ENCODE measurements around the gene UNC5CL. TPM values are rescaled to one million over a fixed set of nuclear protein-coding genes. Genes with fewer than 3 reads are reported as not detected.

The UNC5CL gene
- total RNA-seq, 1 experiment from 2014 or later, result 4.5 TPM

DNA sequence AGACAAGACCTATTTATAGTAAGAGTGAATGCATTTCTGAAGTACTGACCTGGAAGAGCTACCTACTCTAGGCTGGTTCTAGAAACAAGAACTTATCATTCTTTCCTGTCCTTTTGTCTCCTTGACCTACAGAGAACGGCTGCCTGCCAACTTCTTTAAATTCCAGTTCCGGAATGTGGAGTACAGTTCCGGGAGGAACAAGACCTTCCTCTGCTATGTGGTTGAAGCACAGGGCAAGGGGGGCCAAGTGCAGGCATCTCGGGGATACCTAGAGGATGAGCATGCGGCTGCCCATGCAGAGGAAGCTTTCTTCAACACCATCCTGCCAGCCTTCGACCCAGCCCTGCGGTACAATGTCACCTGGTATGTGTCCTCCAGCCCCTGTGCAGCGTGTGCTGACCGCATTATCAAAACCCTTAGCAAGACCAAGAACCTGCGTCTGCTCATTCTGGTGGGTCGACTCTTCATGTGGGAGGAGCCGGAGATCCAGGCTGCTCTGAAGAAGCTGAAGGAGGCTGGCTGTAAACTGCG, 22.2 kb upstream of the UNC5CL start:
- Mint-ChIP-seq H3K4me3 (no peak overlapping the region), H3K36me3 (peaks cover 19% of the 10 kb centered on the region), H3K4me1 (peaks cover 16% of the 10 kb centered on the region), H3K27ac (no peak overlapping the region), H3K27me3 (ENCODE audit: low read depth) (no peaks in the 10 kb centered on the region), H3K9me3 (no peaks in the 10 kb centered on the region)
- no peak for ATAC-seq
- POLR2A ChIA-PET, result no interaction called here
- no peak for TF ChIP-seq TP53 (CRISPR knock-in tag; IDR thresholded peaks at IDR 0.05)
- CTCF ChIA-PET, result interaction anchor here (0.7 kb wide), 1 partner anchor 34 kb away, joined by 3 read pairs; no protein-coding TSS in a partner anchor
- DNase-seq (ENCODE audit: low spot score), result no peak

DNA sequence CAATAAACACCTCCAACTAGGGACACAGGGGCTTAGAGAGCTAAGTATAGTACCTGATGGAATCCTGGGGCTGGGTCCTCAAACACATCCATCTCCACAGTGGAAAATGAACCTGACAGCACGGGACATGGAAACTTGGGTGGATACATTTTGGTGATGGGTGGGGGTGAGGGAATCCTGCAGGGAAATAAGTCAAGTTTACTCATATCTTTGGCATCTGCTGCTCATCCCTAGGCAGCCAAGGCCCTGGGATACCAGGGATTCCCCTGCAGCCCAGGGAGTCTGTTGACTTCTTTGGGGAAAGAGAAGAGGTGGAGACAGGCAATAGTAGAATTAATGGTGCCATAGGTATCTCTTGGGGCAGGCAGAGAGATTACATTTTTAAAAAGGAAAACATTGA, 20.5 kb upstream of the UNC5CL start:
- Mint-ChIP-seq H3K9me3 (no peaks in the 10 kb centered on the region), H3K36me3 (peaks cover 11% of the 10 kb centered on the region; the same call in 1 of the 2 replicates), H3K4me3 (no peak overlapping the region), H3K27me3 (ENCODE audit: low read depth) (no peaks in the 10 kb centered on the region), H3K27ac (no peak overlapping the region), H3K4me1 (peaks cover 16% of the 10 kb centered on the region)
- TF ChIP-seq, protein P1, sequence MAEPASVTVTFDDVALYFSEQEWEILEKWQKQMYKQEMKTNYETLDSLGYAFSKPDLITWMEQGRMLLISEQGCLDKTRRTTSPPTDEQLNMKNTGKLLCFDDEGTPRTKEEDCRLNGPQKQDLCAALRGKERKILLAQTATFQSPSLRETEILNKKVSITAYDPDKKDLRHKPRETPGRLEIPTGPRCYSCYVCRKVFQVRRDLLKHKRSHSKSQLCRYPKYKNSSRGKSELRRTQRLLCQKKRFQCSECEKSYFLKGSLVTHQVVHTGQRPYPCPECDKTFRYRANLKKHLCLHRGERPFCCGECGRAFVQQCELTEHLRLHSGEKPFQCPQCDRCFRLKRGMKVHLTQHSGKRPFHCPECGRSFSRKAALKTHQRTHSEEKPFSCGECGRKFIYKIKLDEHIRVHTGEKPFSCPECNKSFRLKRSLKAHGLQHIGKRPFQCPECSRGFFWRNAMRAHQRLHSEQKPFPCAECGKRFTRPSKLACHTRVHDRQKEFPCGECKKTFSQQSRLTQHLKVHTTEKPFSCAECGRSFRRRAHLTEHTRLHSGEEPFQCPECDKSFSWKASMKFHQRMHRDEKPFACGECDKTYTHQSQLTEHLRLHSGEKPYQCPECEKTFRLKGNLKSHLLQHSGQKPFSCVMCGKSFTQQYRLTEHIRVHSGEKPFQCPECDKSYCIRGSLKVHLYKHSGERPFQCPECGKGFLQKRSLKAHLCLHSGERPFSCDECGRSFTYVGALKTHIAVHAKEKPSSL (CRISPR knock-in tag; conservative IDR thresholded peaks at IDR 0.05), result no peak
- TF ChIP-seq, protein P2, sequence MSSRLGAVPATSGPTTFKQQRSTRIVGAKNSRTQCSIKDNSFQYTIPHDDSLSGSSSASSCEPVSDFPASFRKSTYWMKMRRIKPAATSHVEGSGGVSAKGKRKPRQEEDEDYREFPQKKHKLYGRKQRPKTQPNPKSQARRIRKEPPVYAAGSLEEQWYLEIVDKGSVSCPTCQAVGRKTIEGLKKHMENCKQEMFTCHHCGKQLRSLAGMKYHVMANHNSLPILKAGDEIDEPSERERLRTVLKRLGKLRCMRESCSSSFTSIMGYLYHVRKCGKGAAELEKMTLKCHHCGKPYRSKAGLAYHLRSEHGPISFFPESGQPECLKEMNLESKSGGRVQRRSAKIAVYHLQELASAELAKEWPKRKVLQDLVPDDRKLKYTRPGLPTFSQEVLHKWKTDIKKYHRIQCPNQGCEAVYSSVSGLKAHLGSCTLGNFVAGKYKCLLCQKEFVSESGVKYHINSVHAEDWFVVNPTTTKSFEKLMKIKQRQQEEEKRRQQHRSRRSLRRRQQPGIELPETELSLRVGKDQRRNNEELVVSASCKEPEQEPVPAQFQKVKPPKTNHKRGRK (CRISPR knock-in tag; IDR thresholded peaks at IDR 0.05; ENCODE audit: borderline replicate concordance), result no peak
- TF ChIP-seq, protein P3, sequence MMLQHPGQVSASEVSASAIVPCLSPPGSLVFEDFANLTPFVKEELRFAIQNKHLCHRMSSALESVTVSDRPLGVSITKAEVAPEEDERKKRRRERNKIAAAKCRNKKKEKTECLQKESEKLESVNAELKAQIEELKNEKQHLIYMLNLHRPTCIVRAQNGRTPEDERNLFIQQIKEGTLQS (CRISPR knock-in tag; conservative IDR thresholded peaks at IDR 0.05), result no peak
- TF ChIP-seq, protein P4, sequence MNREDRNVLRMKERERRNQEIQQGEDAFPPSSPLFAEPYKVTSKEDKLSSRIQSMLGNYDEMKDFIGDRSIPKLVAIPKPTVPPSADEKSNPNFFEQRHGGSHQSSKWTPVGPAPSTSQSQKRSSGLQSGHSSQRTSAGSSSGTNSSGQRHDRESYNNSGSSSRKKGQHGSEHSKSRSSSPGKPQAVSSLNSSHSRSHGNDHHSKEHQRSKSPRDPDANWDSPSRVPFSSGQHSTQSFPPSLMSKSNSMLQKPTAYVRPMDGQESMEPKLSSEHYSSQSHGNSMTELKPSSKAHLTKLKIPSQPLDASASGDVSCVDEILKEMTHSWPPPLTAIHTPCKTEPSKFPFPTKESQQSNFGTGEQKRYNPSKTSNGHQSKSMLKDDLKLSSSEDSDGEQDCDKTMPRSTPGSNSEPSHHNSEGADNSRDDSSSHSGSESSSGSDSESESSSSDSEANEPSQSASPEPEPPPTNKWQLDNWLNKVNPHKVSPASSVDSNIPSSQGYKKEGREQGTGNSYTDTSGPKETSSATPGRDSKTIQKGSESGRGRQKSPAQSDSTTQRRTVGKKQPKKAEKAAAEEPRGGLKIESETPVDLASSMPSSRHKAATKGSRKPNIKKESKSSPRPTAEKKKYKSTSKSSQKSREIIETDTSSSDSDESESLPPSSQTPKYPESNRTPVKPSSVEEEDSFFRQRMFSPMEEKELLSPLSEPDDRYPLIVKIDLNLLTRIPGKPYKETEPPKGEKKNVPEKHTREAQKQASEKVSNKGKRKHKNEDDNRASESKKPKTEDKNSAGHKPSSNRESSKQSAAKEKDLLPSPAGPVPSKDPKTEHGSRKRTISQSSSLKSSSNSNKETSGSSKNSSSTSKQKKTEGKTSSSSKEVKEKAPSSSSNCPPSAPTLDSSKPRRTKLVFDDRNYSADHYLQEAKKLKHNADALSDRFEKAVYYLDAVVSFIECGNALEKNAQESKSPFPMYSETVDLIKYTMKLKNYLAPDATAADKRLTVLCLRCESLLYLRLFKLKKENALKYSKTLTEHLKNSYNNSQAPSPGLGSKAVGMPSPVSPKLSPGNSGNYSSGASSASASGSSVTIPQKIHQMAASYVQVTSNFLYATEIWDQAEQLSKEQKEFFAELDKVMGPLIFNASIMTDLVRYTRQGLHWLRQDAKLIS (CRISPR knock-in tag; IDR thresholded peaks at IDR 0.05; ENCODE audit: borderline replicate concordance), result no peak
- TF ChIP-seq EMX1 (CRISPR knock-in tag; IDR thresholded peaks at IDR 0.05) (no peak), CBFB (CRISPR knock-in tag; IDR thresholded peaks at IDR 0.05; ENCODE audit: low read depth) (no peak), ZNF416 (CRISPR knock-in tag; IDR thresholded peaks at IDR 0.05) (no peak), ZNF232 (CRISPR knock-in tag; IDR thresholded peaks at IDR 0.05) (no peak)
- TF ChIP-seq, protein P5, sequence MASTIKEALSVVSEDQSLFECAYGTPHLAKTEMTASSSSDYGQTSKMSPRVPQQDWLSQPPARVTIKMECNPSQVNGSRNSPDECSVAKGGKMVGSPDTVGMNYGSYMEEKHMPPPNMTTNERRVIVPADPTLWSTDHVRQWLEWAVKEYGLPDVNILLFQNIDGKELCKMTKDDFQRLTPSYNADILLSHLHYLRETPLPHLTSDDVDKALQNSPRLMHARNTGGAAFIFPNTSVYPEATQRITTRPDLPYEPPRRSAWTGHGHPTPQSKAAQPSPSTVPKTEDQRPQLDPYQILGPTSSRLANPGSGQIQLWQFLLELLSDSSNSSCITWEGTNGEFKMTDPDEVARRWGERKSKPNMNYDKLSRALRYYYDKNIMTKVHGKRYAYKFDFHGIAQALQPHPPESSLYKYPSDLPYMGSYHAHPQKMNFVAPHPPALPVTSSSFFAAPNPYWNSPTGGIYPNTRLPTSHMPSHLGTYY (CRISPR knock-in tag; IDR thresholded peaks at IDR 0.05), result no peak
- TF ChIP-seq, protein P6, sequence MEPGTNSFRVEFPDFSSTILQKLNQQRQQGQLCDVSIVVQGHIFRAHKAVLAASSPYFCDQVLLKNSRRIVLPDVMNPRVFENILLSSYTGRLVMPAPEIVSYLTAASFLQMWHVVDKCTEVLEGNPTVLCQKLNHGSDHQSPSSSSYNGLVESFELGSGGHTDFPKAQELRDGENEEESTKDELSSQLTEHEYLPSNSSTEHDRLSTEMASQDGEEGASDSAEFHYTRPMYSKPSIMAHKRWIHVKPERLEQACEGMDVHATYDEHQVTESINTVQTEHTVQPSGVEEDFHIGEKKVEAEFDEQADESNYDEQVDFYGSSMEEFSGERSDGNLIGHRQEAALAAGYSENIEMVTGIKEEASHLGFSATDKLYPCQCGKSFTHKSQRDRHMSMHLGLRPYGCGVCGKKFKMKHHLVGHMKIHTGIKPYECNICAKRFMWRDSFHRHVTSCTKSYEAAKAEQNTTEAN (CRISPR knock-in tag; IDR thresholded peaks at IDR 0.05), result no peak
- DNase-seq (ENCODE audit: low spot score) (no peak), ATAC-seq (no peak)
- ChIA-PET POLR2A (no interaction called here), CTCF (interaction anchor here (0.9 to 1.1 kb wide), 2 partner anchors 10 to 20 kb away, joined by 3 read pairs; partner anchors contain the start of gene UNC5CL)

Data from WTC11 (cell line).